H1 (cell line): Measurements from ENCODE around the gene COL5A1. TPM values are rescaled to one million over a fixed set of nuclear protein-coding genes. Genes with fewer than 3 reads are reported as not detected.

Source experiments
- CTCF ChIA-PET: fragments of 300-600 bp; sonication (Branson Sonifier 250); formaldehyde crosslinking; loops from one replicate; lab custom pipeline; 2021; ENCODE audit not compliant: partially characterized antibody; lab: Charles Lee
- POLR2A ChIA-PET: fragments of 300-600 bp; sonication (Branson Sonifier 250); formaldehyde crosslinking; loops from one replicate; lab custom pipeline; 2021; ENCODE audit warnings: inconsistent platforms; ENCODE audit not compliant: partially characterized antibody; lab: Charles Lee
- DNase-seq, 2 experiments: peaks; one replicate each; pipeline versions ENCODE4 v3.0.0 to v3.0.0-alpha.2; 2010 to 2022; ENCODE audit warnings: low spot score in 2 of 2, low read depth in 1 of 2, mixed read lengths in 1 of 2
- FAIRE-seq: peaks from 2 replicates; lab custom pipeline; 2011; peaks lifted over from hg19 to GRCh38; lab: Jason Lieb, UNC
- H2AFZ ChIP-seq: 2 replicates; pipeline ENCODE4 v1.8.1; 2012; ENCODE audit warnings: low read length, inconsistent platforms
- H2AK5ac ChIP-seq: 2 replicates; pipeline ENCODE4 v1.6.1; 2013; ENCODE audit warnings: low read depth, low read length
- H2BK120ac ChIP-seq: replicated peaks from 2 replicates; pipeline ENCODE3; 2013; ENCODE audit warnings: low read depth, low read length, inconsistent platforms
- H2BK12ac ChIP-seq: 2 replicates; pipeline ENCODE4 v1.6.1; 2013; ENCODE audit warnings: low read depth, low read length
- H2BK15ac ChIP-seq: 2 replicates; pipeline ENCODE4 v1.6.1; 2013; ENCODE audit warnings: low read length
- H2BK20ac ChIP-seq: 2 replicates; pipeline ENCODE4 v1.6.1; 2013; ENCODE audit warnings: low read length
- H2BK5ac ChIP-seq: 2 replicates; pipeline ENCODE4 v1.6.1; 2013; ENCODE audit warnings: low read depth, low read length
- H3K14ac ChIP-seq: 2 replicates; pipeline ENCODE4 v1.6.1; 2013; ENCODE audit warnings: inconsistent platforms; ENCODE audit not compliant: insufficient read length
- H3K18ac ChIP-seq: 2 replicates; pipeline ENCODE4 v1.6.1; 2013; ENCODE audit warnings: low read length; ENCODE audit errors: extremely low read depth
- H3K23ac ChIP-seq: 2 replicates; pipeline ENCODE4 v1.6.1; 2013; ENCODE audit warnings: inconsistent platforms; ENCODE audit not compliant: insufficient read length
- H3K23me2 ChIP-seq: 2 replicates; pipeline ENCODE4 v1.6.1; 2013; ENCODE audit warnings: low read depth, low read length
- H3K27ac ChIP-seq: 2 replicates; pipeline ENCODE4 v1.6.1; 2011; ENCODE audit warnings: low read depth, low read length, inconsistent platforms
- H3K27me3 ChIP-seq, 4 experiments: replicated peaks in 1 of 4; 1 replicate in 1 of 4; 2 replicates in 3 of 4; pipeline versions ENCODE4 v1.6.1 to v1.8.1; 2011 to 2013; ENCODE audit warnings: low read length in 3 of 4, mild to moderate bottlenecking in 3 of 4, inconsistent platforms in 2 of 4, mixed read lengths in 2 of 4, moderate library complexity in 1 of 4; ENCODE audit not compliant: control insufficient read depth in 3 of 4, insufficient read depth in 3 of 4; ENCODE audit errors: extremely low read depth in 1 of 4
- H3K36me3 ChIP-seq, 4 experiments: 2 replicates each; pipeline versions ENCODE4 v1.6.1 to v1.8.1; 2011 to 2013; ENCODE audit warnings: mild to moderate bottlenecking in 4 of 4, low read length in 3 of 4, moderate library complexity in 2 of 4, control low read depth in 1 of 4, inconsistent platforms in 1 of 4; ENCODE audit not compliant: insufficient read depth in 4 of 4, control insufficient read depth in 2 of 4
- H3K4ac ChIP-seq: replicated peaks from 2 replicates; pipeline ENCODE3; 2013; ENCODE audit warnings: low read length, low read depth, mixed read lengths, inconsistent platforms; ENCODE audit not compliant: insufficient read length
- H3K4me1 ChIP-seq, 4 experiments: replicated peaks in 1 of 4; 1 replicate in 1 of 4; 2 replicates in 3 of 4; pipeline versions ENCODE4 v1.6.1 to v1.8.1; 2011 to 2013; ENCODE audit warnings: low read length in 3 of 4, inconsistent platforms in 2 of 4, mixed read lengths in 1 of 4; ENCODE audit not compliant: insufficient read depth in 4 of 4, control insufficient read depth in 3 of 4
- H3K4me2 ChIP-seq, 2 experiments: 2 replicates each; pipeline versions ENCODE4 v1.6.1 to v1.8.1; 2011 to 2013; ENCODE audit warnings: low read depth in 2 of 2, low read length in 2 of 2, control low read depth in 1 of 2, inconsistent platforms in 1 of 2, mild to moderate bottlenecking in 1 of 2; ENCODE audit not compliant: insufficient read depth in 1 of 2
- H3K4me3 ChIP-seq, 4 experiments: fragments of 200-600, 300-600 bp in 1 of 4; sonication (generic), shearing (Covaris generic), sonication (Bioruptor Twin) in 1 of 4; 2 replicates each; pipeline versions ENCODE4 v1.5.1 to v1.8.1; 2011 to 2016; ENCODE audit warnings: low read length in 4 of 4, low read depth in 3 of 4, control low read depth in 2 of 4, inconsistent platforms in 2 of 4, mild to moderate bottlenecking in 2 of 4, mixed read lengths in 1 of 4, moderate library complexity in 1 of 4; ENCODE audit not compliant: insufficient read depth in 2 of 4; ENCODE audit errors: extremely low read depth in 1 of 4
- H3K56ac ChIP-seq: replicated peaks from 2 replicates; pipeline ENCODE3; 2013; ENCODE audit warnings: low read depth, mild to moderate bottlenecking, mixed read lengths, low read length, inconsistent platforms; ENCODE audit not compliant: insufficient read length
- H3K79me1 ChIP-seq: 2 replicates; pipeline ENCODE4 v1.6.1; 2013; ENCODE audit warnings: low read depth, low read length, control low read depth
- H3K79me2 ChIP-seq, 2 experiments: 2 replicates each; pipeline versions ENCODE4 v1.6.1 to v1.8.1; 2012 to 2013; ENCODE audit warnings: low read length in 2 of 2, mild to moderate bottlenecking in 2 of 2, inconsistent platforms in 1 of 2; ENCODE audit not compliant: insufficient read depth in 2 of 2, control insufficient read depth in 1 of 2
- H3K9ac ChIP-seq, 4 experiments: replicated peaks in 1 of 4; 1 replicate in 1 of 4; 2 replicates in 3 of 4; pipeline versions ENCODE4 v1.6.1 to v1.8.1; 2011 to 2013; ENCODE audit warnings: low read depth in 3 of 4, low read length in 3 of 4, control low read depth in 2 of 4, mild to moderate bottlenecking in 2 of 4, moderate library complexity in 2 of 4, inconsistent platforms in 1 of 4; ENCODE audit errors: extremely low read depth in 1 of 4
- H3K9me3 ChIP-seq, 2 experiments: 2 replicates each; pipeline versions ENCODE4 v1.6.1 to v1.8.1; 2012 to 2013; ENCODE audit warnings: mild to moderate bottlenecking in 2 of 2, moderate library complexity in 2 of 2, control low read depth in 1 of 2, inconsistent platforms in 1 of 2, low read depth in 1 of 2, low read length in 1 of 2, mixed read lengths in 1 of 2; ENCODE audit not compliant: insufficient read depth in 2 of 2
- H4K20me1 ChIP-seq, 2 experiments: replicated peaks in 1 of 2; 2 replicates each; pipeline versions ENCODE3 to v1.8.1; 2011 to 2013; ENCODE audit warnings: inconsistent platforms in 2 of 2, low read length in 2 of 2, mild to moderate bottlenecking in 1 of 2; ENCODE audit not compliant: insufficient read depth in 2 of 2, control insufficient read depth in 1 of 2
- H4K5ac ChIP-seq: 2 replicates; pipeline ENCODE4 v1.6.1; 2013; ENCODE audit warnings: low read length, low read depth, mixed read lengths, inconsistent platforms; ENCODE audit not compliant: insufficient read length
- H4K8ac ChIP-seq: 2 replicates; pipeline ENCODE4 v1.8.0; 2013; ENCODE audit warnings: mild to moderate bottlenecking, moderate library complexity, low read length, inconsistent platforms; ENCODE audit not compliant: insufficient read depth; ENCODE audit errors: extremely low read depth
- H4K91ac ChIP-seq: replicated peaks from 2 replicates; pipeline ENCODE3; 2013; ENCODE audit warnings: low read length, mixed read lengths, inconsistent platforms; ENCODE audit not compliant: insufficient read length
- BACH1 ChIP-seq: IDR thresholded peaks from 2 replicates; pipeline ENCODE4 v1.6.1; 2012; ENCODE audit warnings: low read length, improper control_type of control experiment
- EGR1 ChIP-seq: IDR thresholded peaks from 2 replicates; pipeline ENCODE4 v1.6.1; 2011; ENCODE audit warnings: low read depth, low read length, borderline replicate concordance
- EZH2 ChIP-seq: fragments of 200-600 bp; sonication (generic); IDR thresholded peaks from 2 replicates; pipeline ENCODE4 v1.7.1; 2012; ENCODE audit warnings: low read depth, mild to moderate bottlenecking, moderate library complexity, low read length, inconsistent platforms; ENCODE audit not compliant: severe bottlenecking
- KDM1A ChIP-seq: fragments of 200-600, 300-600 bp; sonication (generic); IDR thresholded peaks from 2 replicates; pipeline ENCODE4 v1.7.1; 2016; ENCODE audit warnings: mild to moderate bottlenecking, low read length, borderline replicate concordance
- NANOG ChIP-seq: IDR thresholded peaks from 2 replicates; pipeline ENCODE4 v1.6.1; 2011; ENCODE audit warnings: low read length, low read depth, mild to moderate bottlenecking, inconsistent platforms; ENCODE audit not compliant: insufficient read depth, poor library complexity, severe bottlenecking
- RXRA ChIP-seq: IDR thresholded peaks from 2 replicates; pipeline ENCODE4 v1.6.1; 2011; ENCODE audit warnings: low read depth, mild to moderate bottlenecking, low read length, moderate library complexity; ENCODE audit not compliant: insufficient read depth
- SIX5 ChIP-seq: IDR thresholded peaks from 2 replicates; pipeline ENCODE4 v1.6.1; 2011; ENCODE audit warnings: mild to moderate bottlenecking, low read depth, low read length
- SP1 ChIP-seq: IDR thresholded peaks from 2 replicates; pipeline ENCODE4 v1.6.1; 2011; ENCODE audit warnings: low read depth, low read length
- SP4 ChIP-seq: IDR thresholded peaks from 2 replicates; pipeline ENCODE4 v1.6.1; 2012; ENCODE audit warnings: low read length, inconsistent platforms
- SRF ChIP-seq: IDR thresholded peaks from 2 replicates; pipeline ENCODE4 v1.6.1; 2011; ENCODE audit warnings: mild to moderate bottlenecking, low read depth, low read length, moderate library complexity
- TCF12 ChIP-seq: IDR thresholded peaks from 2 replicates; pipeline ENCODE4 v1.6.1; 2011; ENCODE audit warnings: low read depth, mild to moderate bottlenecking, low read length
- WGBS, 2 experiments: shearing (Covaris generic) in 1 of 2; methylation state at CpG; one replicate each; pipeline versions ENCODE4 v1.1.6 to v1.1.7; 2013 to 2015; ENCODE audit warnings: low lambda C conversion rate in 2 of 2, mixed read lengths in 2 of 2, inconsistent platforms in 1 of 2, low coverage in 1 of 2, missing lambda C conversion rate in 1 of 2; ENCODE audit not compliant: insufficient replicate concordance in 2 of 2, insufficient coverage in 1 of 2, insufficient read length in 1 of 2; ENCODE audit errors: extremely low coverage in 1 of 2, missing lambda C conversion rate in 1 of 2; 5-methylcytosine and 5-hydroxymethylcytosine counted together
- polyA plus RNA-seq, 7 experiments: library from polyadenylated mRNA; depleted of rRNA in 3 of 7; stranded (reverse) in 5 of 7; unstranded in 2 of 7; fragments of >200 nt in 5 of 7; fragments of 200-250 nt in 2 of 7; gene quantifications; 1 replicate in 5 of 7; 2 replicates in 1 of 7; 4 replicates in 1 of 7; pipeline versions ENCODE4 v1.2.1 to v1.2.3, GENCODE V29; 2011 to 2013; ENCODE audit warnings: missing spikeins in 2 of 7, mixed read lengths in 2 of 7
- total RNA-seq: library from RNA; stranded (reverse); fragmentation: NEBNext Ultra II Directional; extraction: Animal tissue kit (Norgen Biotek cat#: 25700); gene quantifications from 2 replicates; pipeline ENCODE4 v1.2.1, GENCODE V29; 2021
- TF ChIP-seq, protein P1 (sequence below): IDR thresholded peaks from 2 replicates; pipeline ENCODE4 v1.6.1; 2011; ENCODE audit warnings: low read depth, mild to moderate bottlenecking, low read length; ENCODE audit not compliant: insufficient read depth
- TF ChIP-seq, protein P2 (sequence below): IDR thresholded peaks from 2 replicates; pipeline ENCODE4 v1.6.1; 2012; ENCODE audit warnings: inconsistent platforms

Gene COL5A1
- total and polyA plus RNA-seq, 2 of the 8 experiments (the other 6 are each of a cell fraction or from before 2014, with no cell fraction given): 3.8 to 12.0 TPM

DNA sequence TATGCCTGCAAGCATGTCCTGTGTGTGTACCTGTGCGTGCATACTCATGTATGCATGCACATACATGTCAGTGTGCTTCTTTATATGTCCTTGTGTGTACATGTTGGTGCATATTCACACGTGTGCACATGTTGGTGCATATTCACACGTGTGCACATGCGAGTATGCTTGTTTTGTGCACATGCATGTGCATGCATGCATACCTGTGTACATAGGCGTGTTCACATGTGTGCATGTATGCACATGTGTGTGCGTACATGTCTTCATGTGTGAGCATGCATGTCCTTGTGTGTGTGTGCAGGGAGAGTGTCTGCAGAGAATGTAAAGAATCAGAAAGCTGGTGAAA is 166.8 kb downstream of the COL5A1 start:
- H3K79me2 ChIP-seq: no peaks in the 10 kb centered on the region
- H3K4me1 ChIP-seq: peaks cover 9 to 23% (median 14%) of the 10 kb centered on the region in 4 experiments; a peak in 6 of 7 replicates
- H3K4ac ChIP-seq: no peak overlapping the region
- no peaks in the 10 kb centered on the region for H3K9me3 ChIP-seq
- H3K4me2 ChIP-seq: no peak overlapping the region
- no peak overlapping the region for H2BK5ac ChIP-seq
- no peak overlapping the region for H4K91ac ChIP-seq
- H3K27ac ChIP-seq: no peak overlapping the region
- FAIRE-seq (no peak), DNase-seq (no peak)
- H2BK12ac ChIP-seq: no peak overlapping the region
- H3K9ac ChIP-seq: no peak overlapping the region
- H2AFZ ChIP-seq: no peak overlapping the region
- H2AK5ac ChIP-seq: no peak overlapping the region
- H3K23me2 ChIP-seq: no peaks in the 10 kb centered on the region
- H3K79me1 ChIP-seq: no peaks in the 10 kb centered on the region
- H4K5ac ChIP-seq: no peak overlapping the region
- H3K56ac ChIP-seq: no peak overlapping the region
- ChIA-PET POLR2A (no interaction called here), CTCF (interaction anchor here (2.1 to 3.0 kb wide), 2 partner anchors 26 to 30 kb away, joined by 7 to 10 read pairs; no protein-coding TSS in a partner anchor)
- H3K36me3 ChIP-seq: no peaks in the 10 kb centered on the region
- H3K4me3 ChIP-seq: no peak overlapping the region
- no peak overlapping the region for H4K8ac ChIP-seq
- no peak overlapping the region for H2BK20ac ChIP-seq
- H3K23ac ChIP-seq: no peak overlapping the region
- no peak overlapping the region for H2BK120ac ChIP-seq
- WGBS, 2 experiments: 96% methylated on average over 6 of the region's 6 CpGs; no CpG with 5 or more reads in 1 of the 2 experiments
- no peak overlapping the region for H3K14ac ChIP-seq
- peaks cover 0 to 2% of the 10 kb centered on the region in 2 experiments for H4K20me1 ChIP-seq
- no peaks in the 10 kb centered on the region for H3K27me3 ChIP-seq
- H2BK15ac ChIP-seq: no peak overlapping the region
- H3K18ac ChIP-seq: no peak overlapping the region
- TF ChIP-seq SRF: no peak
- TF ChIP-seq RXRA: no peak
- TF ChIP-seq, protein P1, sequence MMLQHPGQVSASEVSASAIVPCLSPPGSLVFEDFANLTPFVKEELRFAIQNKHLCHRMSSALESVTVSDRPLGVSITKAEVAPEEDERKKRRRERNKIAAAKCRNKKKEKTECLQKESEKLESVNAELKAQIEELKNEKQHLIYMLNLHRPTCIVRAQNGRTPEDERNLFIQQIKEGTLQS: no peak
- no peak for TF ChIP-seq NANOG
- no peak for TF ChIP-seq EZH2
- TF ChIP-seq SP1: no peak
- TF ChIP-seq EGR1: no peak
- no peak for TF ChIP-seq TCF12
- TF ChIP-seq SP4: no peak
- no peak for TF ChIP-seq KDM1A
- no peak for TF ChIP-seq BACH1
- TF ChIP-seq, protein P2, sequence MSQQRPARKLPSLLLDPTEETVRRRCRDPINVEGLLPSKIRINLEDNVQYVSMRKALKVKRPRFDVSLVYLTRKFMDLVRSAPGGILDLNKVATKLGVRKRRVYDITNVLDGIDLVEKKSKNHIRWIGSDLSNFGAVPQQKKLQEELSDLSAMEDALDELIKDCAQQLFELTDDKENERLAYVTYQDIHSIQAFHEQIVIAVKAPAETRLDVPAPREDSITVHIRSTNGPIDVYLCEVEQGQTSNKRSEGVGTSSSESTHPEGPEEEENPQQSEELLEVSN: no peak
- no peak for TF ChIP-seq SIX5
